GM12878 (cell line): Measurements from ENCODE around the gene DTD1. TPM values are rescaled to one million over a fixed set of nuclear protein-coding genes. Genes with fewer than 3 reads are reported as not detected.

Experiments used
- ATAC-seq: fragments of 200-7000 bp; cut with Tn5 transposase; 3 replicates; pipeline ENCODE4 v1.9.1; 2020; ENCODE audit warnings: mild to moderate bottlenecking, moderate library complexity
- BruUV-seq: library from RNA; stranded (reverse); fragments of 400-500 nt; replicated peaks from 2 replicates; lab custom pipeline; 2021; lab: Mats Ljungman, UMichigan
- CTCF ChIA-PET: fragments of 300-600 bp; sonication (Branson Sonifier 250); formaldehyde crosslinking; extraction: SDS; loops from one replicate; lab custom pipeline; 2021; ENCODE audit warnings: inconsistent platforms; lab: Yijun Ruan, JAX
- POLR2A ChIA-PET: fragments of 350-600 bp; formaldehyde crosslinking; extraction: SDS; loops from one replicate; lab custom pipeline; 2021; ENCODE audit warnings: inconsistent platforms; lab: Charles Lee
- RAD21 ChIA-PET: fragments of 300-600 bp; sonication (Branson Sonifier 250); formaldehyde crosslinking; loops from one replicate; lab custom pipeline; 2023; ENCODE audit warnings: antibody characterized with exemption; ENCODE audit not compliant: unreplicated experiment; lab: Charles Lee
- SMC1A ChIA-PET: fragments of 300-600 bp; sonication (Branson Sonifier 250); formaldehyde crosslinking; loops from one replicate; lab custom pipeline; 2023; ENCODE audit not compliant: unreplicated experiment, uncharacterized antibody; lab: Charles Lee
- DNase-seq: peaks from one replicate; pipeline ENCODE4 v3.0.0-alpha.2; 2011; ENCODE audit warnings: low read depth, low spot score
- FAIRE-seq: peaks from 3 replicates; lab custom pipeline; 2011; peaks lifted over from hg19 to GRCh38; lab: Jason Lieb, UNC
- H2AFZ ChIP-seq: 2 replicates; pipeline ENCODE4 v1.6.0; 2011; ENCODE audit warnings: low read depth, low read length, control low read depth; ENCODE audit not compliant: control insufficient read depth
- H3K27ac ChIP-seq: 2 replicates; pipeline ENCODE4 v1.5.1; 2011; ENCODE audit warnings: control low read depth; ENCODE audit not compliant: control insufficient read depth, insufficient read depth
- H3K27me3 ChIP-seq, 2 experiments: replicated peaks in 1 of 2; 2 replicates each; pipeline versions ENCODE4 v1.6.0 to v1.6.1; 2011; ENCODE audit warnings: low read length in 1 of 2; ENCODE audit not compliant: control insufficient read depth in 2 of 2, insufficient read depth in 2 of 2
- H3K36me3 ChIP-seq, 2 experiments: 2 replicates each; pipeline ENCODE4 v1.5.1; 2011; ENCODE audit warnings: low read length in 1 of 2; ENCODE audit not compliant: control insufficient read depth in 2 of 2, insufficient read depth in 2 of 2
- H3K4me1 ChIP-seq: 2 replicates; pipeline ENCODE4 v1.6.1; 2011; ENCODE audit warnings: mild to moderate bottlenecking, low read length, moderate library complexity, mixed read lengths; ENCODE audit not compliant: control insufficient read depth, insufficient read depth
- H3K4me2 ChIP-seq: 2 replicates; pipeline ENCODE4 v1.6.0; 2011; ENCODE audit warnings: control low read depth; ENCODE audit not compliant: control insufficient read depth, insufficient read depth
- H3K4me3 ChIP-seq: fragments of 200-600 bp; sonication (generic); 2 replicates; pipeline ENCODE4 v1.5.1; 2016
- H3K79me2 ChIP-seq: 2 replicates; pipeline ENCODE4 v1.6.0; 2011; ENCODE audit warnings: low read length; ENCODE audit not compliant: control insufficient read depth, insufficient read depth
- H3K9ac ChIP-seq: 2 replicates; pipeline ENCODE4 v1.8.0; 2011; ENCODE audit warnings: low read length, control low read depth, mixed read lengths; ENCODE audit not compliant: control insufficient read depth, insufficient read depth
- H3K9me3 ChIP-seq: replicated peaks from 3 replicates; pipeline ENCODE4 v1.5.1; 2011; ENCODE audit warnings: mild to moderate bottlenecking, low read length; ENCODE audit not compliant: control insufficient read depth, insufficient read depth
- H4K20me1 ChIP-seq: 2 replicates; pipeline ENCODE4 v1.6.0; 2011; ENCODE audit not compliant: control insufficient read depth, insufficient read depth
- CBX3 ChIP-seq: fragments of 200-600 bp; sonication (generic); IDR thresholded peaks from 2 replicates; pipeline ENCODE4 v1.6.1; 2016; ENCODE audit warnings: low read depth, borderline replicate concordance
- CUX1 ChIP-seq: IDR thresholded peaks from 2 replicates; pipeline ENCODE4 v1.6.1; 2012; ENCODE audit warnings: improper control_type of control experiment, low read depth, low read length; ENCODE audit not compliant: insufficient replicate concordance
- E2F4 ChIP-seq: IDR thresholded peaks from 2 replicates; pipeline ENCODE4 v1.6.1; 2012; ENCODE audit warnings: low read depth, low read length, improper control_type of control experiment
- EP300 ChIP-seq, 2 experiments: fragments of 150-350 bp in 1 of 2; IDR thresholded peaks; 2 replicates each; pipeline ENCODE4 v1.6.1; 2011 to 2012; ENCODE audit warnings: low read depth in 2 of 2, low read length in 2 of 2, borderline replicate concordance in 1 of 2, improper control_type of control experiment in 1 of 2, inconsistent platforms in 1 of 2; ENCODE audit not compliant: control insufficient read depth in 1 of 2
- IKZF1 ChIP-seq: fragments of 450-650 bp; conservative IDR thresholded peaks from 2 replicates; pipeline ENCODE4 v1.6.1; 2017; ENCODE audit warnings: antibody characterized with exemption, mild to moderate bottlenecking
- IRF5 ChIP-seq: fragments of 450-650 bp; IDR thresholded peaks from 2 replicates; pipeline ENCODE4 v1.6.1; 2017; ENCODE audit warnings: borderline replicate concordance
- JUND ChIP-seq: IDR thresholded peaks from 2 replicates; pipeline ENCODE4 v1.6.1; 2012; ENCODE audit warnings: low read depth, mild to moderate bottlenecking, low read length, improper control_type of control experiment, moderate library complexity
- KDM1A ChIP-seq: fragments of 200-600 bp; sonication (generic); IDR thresholded peaks from 2 replicates; pipeline ENCODE4 v1.6.1; 2016; ENCODE audit warnings: borderline replicate concordance
- MAX ChIP-seq: IDR thresholded peaks from 2 replicates; pipeline ENCODE4 v1.6.1; 2012; ENCODE audit warnings: low read depth, low read length, improper control_type of control experiment
- MLLT1 ChIP-seq: fragments of 450-650 bp; IDR thresholded peaks from 2 replicates; pipeline ENCODE4 v1.6.1; 2016; ENCODE audit warnings: mild to moderate bottlenecking
- MYB ChIP-seq: fragments of 150-350 bp; IDR thresholded peaks from 2 replicates; pipeline ENCODE4 v1.6.1; 2014; ENCODE audit warnings: mild to moderate bottlenecking, low read depth, low read length, borderline replicate concordance
- NBN ChIP-seq: fragments of 450-650 bp; IDR thresholded peaks from 2 replicates; pipeline ENCODE4 v1.6.1; 2016
- STAT3 ChIP-seq: IDR thresholded peaks from 2 replicates; pipeline ENCODE4 v1.6.1; 2011; ENCODE audit warnings: low read depth, low read length, improper control_type of control experiment
- SUZ12 ChIP-seq: fragments of 200-600 bp; sonication (generic); IDR thresholded peaks from one replicate; pipeline ENCODE4 v1.6.1; 2018; ENCODE audit warnings: antibody characterized with exemption, mild to moderate bottlenecking; ENCODE audit not compliant: unreplicated experiment
- ZNF24 ChIP-seq: fragments of 450-650 bp; IDR thresholded peaks from 2 replicates; pipeline ENCODE4 v1.6.1; 2017; ENCODE audit warnings: antibody characterized with exemption, mild to moderate bottlenecking
- ZSCAN29 ChIP-seq: fragments of 450-650 bp; IDR thresholded peaks from 2 replicates; pipeline ENCODE4 v1.6.1; 2017; ENCODE audit warnings: mild to moderate bottlenecking, moderate library complexity
- WGBS: methylation state at CpG from one replicate; pipeline ENCODE4 v1.1.6; 2016; ENCODE audit warnings: low lambda C conversion rate; ENCODE audit not compliant: insufficient replicate concordance, insufficient coverage; ENCODE audit errors: missing lambda C conversion rate; 5-methylcytosine and 5-hydroxymethylcytosine counted together
- in situ Hi-C: fragments of 300-500 bp; cut with MboI; formaldehyde crosslinking; loops from 9 replicates; pipeline ENCODE4 v1.14.3; 2018; ENCODE audit warnings: mixed read lengths
- intact Hi-C: fragments of 100-400 bp; cut with micrococcal nuclease; formaldehyde crosslinking; loops from one replicate; pipeline ENCODE4 v1.14.2; 2022; ENCODE audit not compliant: unreplicated experiment
- polyA plus RNA-seq, 11 experiments: library from polyadenylated mRNA; depleted of rRNA in 4 of 11; unstranded in 6 of 11; stranded (reverse) in 5 of 11; fragments of >200 nt; fragmentation: Nextera tagmentation in 4 of 11; fragmentation: Illumina TruSeq in 1 of 11; extraction: Ambion mirVana in 4 of 11; extraction: Trizol in 1 of 11; gene quantifications; 1 replicate in 1 of 11; 2 replicates in 10 of 11; pipeline versions ENCODE4 v1.2.1 to v1.2.3, GENCODE V29; 2011 to 2016; ENCODE audit warnings: inconsistent platforms in 2 of 11, missing spikeins in 2 of 11, low read depth in 1 of 11
- total RNA-seq, 4 experiments: library from RNA; depleted of rRNA in 3 of 4; stranded (reverse); fragments of >200 nt in 3 of 4; fragmentation: Illumina TruSeq in 1 of 4; extraction: Trizol in 1 of 4; gene quantifications; 2 replicates each; pipeline versions ENCODE4 v1.2.1 to v1.2.3, GENCODE V29; 2013 to 2021

Gene DTD1
- total and polyA plus RNA-seq, 10 of the 15 experiments (the other 5 are each of a cell fraction or from before 2014, with no cell fraction given): 24.3 to 99.8 (median 63.3) TPM

GRCh38 chr20:18657575-18657974, 69.7 kb downstream of the DTD1 start:
- peaks cover 4% of the 10 kb centered on the region for H3K4me1 ChIP-seq
- CTCF ChIA-PET: interaction anchor here (1.2 kb wide), 1 partner anchor 25 kb away, joined by 3 read pairs; no protein-coding TSS in a partner anchor
- in situ Hi-C loops: no loop called here
- H3K27ac ChIP-seq: no peak overlapping the region
- FAIRE-seq (no peak), DNase-seq (no peak), ATAC-seq (no peak)
- BruUV-seq: no TSS peak
- RAD21 ChIA-PET: no interaction called here
- no peak overlapping the region for H3K4me3 ChIP-seq
- H3K79me2 ChIP-seq: no peaks in the 10 kb centered on the region
- no peak overlapping the region for H2AFZ ChIP-seq
- WGBS: 84% methylated on average over 4 of the region's 4 CpGs
- H3K4me2 ChIP-seq: no peak overlapping the region
- TF ChIP-seq CUX1 (no peak), CBX3 (no peak), STAT3 (no peak), MYB (no peak), EP300 (IDR thresholded peaks at IDR 0.05; ENCODE audit: borderline replicate concordance in 1 of 2, control insufficient read depth in 1 of 2, low read depth in 2 of 2, low read length in 2 of 2) (no peak), E2F4 (no peak), ZNF24 (no peak), KDM1A (no peak), ZSCAN29 (no peak), IKZF1 (no peak), NBN (no peak), JUND (no peak), IRF5 (no peak), SUZ12 (no peak), MLLT1 (no peak), MAX (no peak)
- POLR2A ChIA-PET: no interaction called here
- H3K27me3 ChIP-seq: no peaks in the 10 kb centered on the region
- H4K20me1 ChIP-seq: no peaks in the 10 kb centered on the region
- H3K9me3 ChIP-seq: no peaks in the 10 kb centered on the region
- intact Hi-C loops: no loop called here
- H3K36me3 ChIP-seq: no peaks in the 10 kb centered on the region; a peak in 1 of 4 replicates
- H3K9ac ChIP-seq: no peak overlapping the region
- SMC1A ChIA-PET: interaction anchor here (0.9 kb wide), 1 partner anchor 23 kb away, joined by 3 read pairs; no protein-coding TSS in a partner anchor
